ENCODE results near the gene OOSP4B.
"Not testable (repeated sequence)": the region's sequence is repeated elsewhere in the genome, so short reads cannot be mapped to it uniquely, and the experiment has no call there.

- not testable (repeated sequence) for TF ChIP-seq POLR2AphosphoS5, CTCF, EP300 (IDR thresholded peaks at IDR 0.05)
Measured at GRCh38 chr11:60071644-60072043, 54.7 kb downstream of the OOSP4B start.
